OCI-LY1 (cell line): ENCODE data around the gene DNAJC15.

Experiments
- H2AFZ ChIP-seq: fragments of 200-600 bp; sonication (generic), shearing (Covaris generic); 2 replicates; pipeline ENCODE4 v1.6.0; 2014; ENCODE audit warnings: antibody characterized with exemption, mild to moderate bottlenecking, low read length
- H3F3A ChIP-seq: fragments of 200-600 bp; sonication (generic), shearing (Covaris generic); 2 replicates; pipeline ENCODE4 v1.6.0; 2014; ENCODE audit warnings: mild to moderate bottlenecking, antibody characterized with exemption, low read length, moderate library complexity; ENCODE audit not compliant: insufficient read depth
- H3K27ac ChIP-seq: fragments of 200-600 bp; sonication (generic); 2 replicates; pipeline ENCODE4 v1.5.1; 2014; ENCODE audit warnings: low read length, mixed run types, mild to moderate bottlenecking, low read depth; ENCODE audit not compliant: poor library complexity, severe bottlenecking
- H3K27me3 ChIP-seq: fragments of 200-600 bp; sonication (generic); 2 replicates; pipeline ENCODE4 v1.6.0; 2014; ENCODE audit warnings: antibody characterized with exemption, mild to moderate bottlenecking, low read length, moderate library complexity; ENCODE audit not compliant: insufficient read depth
- H3K36me3 ChIP-seq: fragments of 200-600 bp; sonication (generic); 2 replicates; pipeline ENCODE4 v1.6.1; 2014; ENCODE audit warnings: mild to moderate bottlenecking, antibody characterized with exemption, low read length, moderate library complexity, mixed read lengths; ENCODE audit not compliant: insufficient read depth
- H3K4me1 ChIP-seq: fragments of 200-600 bp; sonication (generic); 2 replicates; pipeline ENCODE4 v1.5.1; 2014; ENCODE audit warnings: mild to moderate bottlenecking, low read length, moderate library complexity; ENCODE audit not compliant: insufficient read depth, severe bottlenecking
- H3K4me2 ChIP-seq: fragments of 200-600 bp; sonication (generic), shearing (Covaris generic); 2 replicates; pipeline ENCODE4 v1.6.1; 2014; ENCODE audit warnings: low read length
- H3K4me3 ChIP-seq: fragments of 200-600 bp; sonication (generic); 2 replicates; pipeline ENCODE4 v1.5.1; 2014; ENCODE audit warnings: low read length, low read depth, mild to moderate bottlenecking, mixed read lengths; ENCODE audit not compliant: poor library complexity, severe bottlenecking
- H3K79me2 ChIP-seq: fragments of 200-600 bp; shearing (Covaris generic); 2 replicates; pipeline ENCODE4 v1.6.1; 2016; ENCODE audit warnings: mixed run types, low read length, mixed read lengths; ENCODE audit not compliant: insufficient read depth
- H3K9ac ChIP-seq: fragments of 200-600 bp; sonication (generic), shearing (Covaris generic); 2 replicates; pipeline ENCODE4 v1.6.1; 2014; ENCODE audit warnings: mild to moderate bottlenecking, low read length, mixed read lengths
- H3K9me2 ChIP-seq: fragments of 200-600 bp; sonication (generic), shearing (Covaris generic); 2 replicates; pipeline ENCODE4 v1.6.1; 2014; ENCODE audit warnings: low read depth, mild to moderate bottlenecking, low read length, mixed read lengths
- H3K9me3 ChIP-seq: fragments of 200-600 bp; shearing (Covaris generic); 2 replicates; pipeline ENCODE4 v1.6.1; 2014; ENCODE audit warnings: low read length, mixed read lengths
- H4K20me1 ChIP-seq: fragments of 200-600 bp; sonication (generic), shearing (Covaris generic); 2 replicates; pipeline ENCODE4 v1.6.0; 2016; ENCODE audit warnings: mild to moderate bottlenecking, low read length; ENCODE audit not compliant: insufficient read depth
- CTCF ChIP-seq: fragments of 200-600 bp; sonication (generic), shearing (Covaris generic); IDR thresholded peaks from 2 replicates; pipeline ENCODE4 v1.5.1; 2017; ENCODE audit warnings: mild to moderate bottlenecking, antibody characterized with exemption, low read length, moderate library complexity, mixed read lengths
- EZH2 ChIP-seq: fragments of 200-600 bp; sonication (generic), shearing (Covaris generic); IDR thresholded peaks from 2 replicates; pipeline ENCODE4 v1.8.0; 2017; ENCODE audit warnings: borderline replicate concordance, mixed run types, mild to moderate bottlenecking, antibody characterized with exemption, low read length, moderate library complexity, mixed read lengths

DNAJC15 gene

GRCh38 chr13:43023289-43023963 lies at the start of gene DNAJC15:
TSS of gene DNAJC15 (plus strand) at chr13:43023586. CDS start at chr13:43023627, 41 bp downstream.
- Histone ChIP-seq H2AFZ (peak within 1 kb of the TSS; percentile 98), H3F3A (no peaks in the 10 kb centered on the region), H3K4me2 (peak within 1 kb of the TSS; percentile 95), H3K27me3 (no peaks in the 10 kb centered on the region), H3K79me2 (peaks cover 28% of the 10 kb centered on the region), H4K20me1 (no peaks in the 10 kb centered on the region), H3K4me1 (peaks cover 39% of the 10 kb centered on the region), H3K9ac (peak within 1 kb of the TSS; percentile 91), H3K36me3 (peaks cover 16% of the 10 kb centered on the region), H3K27ac (peak within 1 kb of the TSS; percentile 86), H3K9me3 (no peaks in the 10 kb centered on the region), H3K4me3 (peak within 1 kb of the TSS; percentile 80), H3K9me2 (no peaks in the 10 kb centered on the region)
- TF ChIP-seq EZH2: no peak
- TF ChIP-seq CTCF: no peak; the same call in 1 of the 2 replicates

GRCh38 chr13:42976066-42976465 lies 47.3 kb upstream of the DNAJC15 start:
- peaks cover 15% of the 10 kb centered on the region for H3K4me1 ChIP-seq
- H3K79me2 ChIP-seq: no peaks in the 10 kb centered on the region
- H3K27ac ChIP-seq: no peak overlapping the region

GRCh38 chr13:42977219-42977659 lies 46.1 kb upstream of the DNAJC15 start:
- no peaks in the 10 kb centered on the region for H3K9me2 ChIP-seq
- TF ChIP-seq EZH2: no peak
- H3K27ac ChIP-seq: no peak overlapping the region
- H3K9me3 ChIP-seq: peaks cover 8% of the 10 kb centered on the region
- H3K36me3 ChIP-seq: no peaks in the 10 kb centered on the region
- no peaks in the 10 kb centered on the region for H4K20me1 ChIP-seq
- 0 out of 2 replicates have a peak, but pooled peaks cover 2% of the 10 kb centered on the region for H3F3A ChIP-seq
- H3K27me3 ChIP-seq: no peaks in the 10 kb centered on the region
- peaks cover 3% of the 10 kb centered on the region for H3K4me1 ChIP-seq
- no peak overlapping the region for H2AFZ ChIP-seq
- H3K9ac ChIP-seq: no peak overlapping the region
- H3K79me2 ChIP-seq: no peaks in the 10 kb centered on the region
- no peak overlapping the region for H3K4me2 ChIP-seq
- no peak overlapping the region for H3K4me3 ChIP-seq

More at GRCh38 chr13:42976066-42976465, 47.3 kb upstream of the DNAJC15 start:
- no peak for TF ChIP-seq EZH2
- no peak for TF ChIP-seq CTCF
- Histone ChIP-seq H2AFZ (no peak overlapping the region), H3K4me2 (no peak overlapping the region), H3K9ac (no peak overlapping the region), H3K36me3 (no peaks in the 10 kb centered on the region), H3K9me2 (no peaks in the 10 kb centered on the region), H3F3A (0 out of 2 replicates have a peak, but pooled peaks cover 2% of the 10 kb centered on the region), H4K20me1 (no peaks in the 10 kb centered on the region), H3K27me3 (no peaks in the 10 kb centered on the region), H3K4me3 (no peak overlapping the region), H3K9me3 (peaks cover 5% of the 10 kb centered on the region)
